SK-N-SH (cell line): ENCODE results near the gene SYT17. TPM values are rescaled to one million over a fixed set of nuclear protein-coding genes. Genes with fewer than 3 reads are reported as not detected.

Experiments
- CTCF ChIA-PET: fragments of 300-600, 350-600 bp; formaldehyde crosslinking; extraction: SDS; loops from one replicate; lab custom pipeline; 2021; lab: Yijun Ruan, JAX
- POLR2A ChIA-PET: fragments of 350-600 bp; sonication (Branson Sonifier 250); formaldehyde crosslinking; extraction: SDS; loops from one replicate; lab custom pipeline; 2020; ENCODE audit warnings: antibody characterized with exemption, inconsistent platforms; lab: Yijun Ruan, JAX
- DNase-seq: peaks from one replicate; pipeline ENCODE4 v3.0.0; 2012
- H2AFZ ChIP-seq: fragments of 200-600 bp; sonication (generic); 2 replicates; pipeline ENCODE4 v1.8.1; 2016; ENCODE audit warnings: antibody characterized with exemption, mild to moderate bottlenecking, low read depth
- H3F3A ChIP-seq: fragments of 200-600 bp; sonication (generic); replicated peaks from 2 replicates; pipeline ENCODE3; 2016; ENCODE audit warnings: antibody characterized with exemption, mild to moderate bottlenecking; ENCODE audit not compliant: insufficient read depth
- H3K27ac ChIP-seq, 2 experiments: fragments of 200-500 bp in 1 of 2; fragments of 200-600 bp in 1 of 2; sonication (Bioruptor generic) in 1 of 2; sonication (generic), shearing (Covaris generic) in 1 of 2; 2 replicates each; pipeline versions ENCODE4 v1.5.1 to v1.6.1; 2014 to 2016; ENCODE audit warnings: low read depth in 2 of 2, inconsistent platforms in 1 of 2, low read length in 1 of 2, mild to moderate bottlenecking in 1 of 2, mixed read lengths in 1 of 2
- H3K27me3 ChIP-seq: fragments of 200-600 bp; sonication (generic), shearing (Covaris generic); 2 replicates; pipeline ENCODE4 v1.6.1; 2016; ENCODE audit warnings: mixed run types; ENCODE audit not compliant: insufficient read depth
- H3K36me3 ChIP-seq, 2 experiments: fragments of 200-500 bp in 1 of 2; fragments of 200-600 bp in 1 of 2; sonication (Bioruptor generic) in 1 of 2; sonication (generic) in 1 of 2; replicated peaks in 1 of 2; 2 replicates each; pipeline versions ENCODE3 to v1.5.1; 2014 to 2016; ENCODE audit warnings: low read length in 1 of 2, mild to moderate bottlenecking in 1 of 2; ENCODE audit not compliant: insufficient read depth in 2 of 2, control insufficient read depth in 1 of 2
- H3K4me1 ChIP-seq, 2 experiments: fragments of 200-500 bp in 1 of 2; fragments of 200-600 bp in 1 of 2; sonication (Bioruptor generic) in 1 of 2; sonication (generic), shearing (Covaris generic) in 1 of 2; 2 replicates each; pipeline versions ENCODE4 v1.5.1 to v1.6.1; 2014 to 2016; ENCODE audit warnings: low read depth in 1 of 2, low read length in 1 of 2, mixed run types in 1 of 2; ENCODE audit not compliant: insufficient read depth in 2 of 2, control insufficient read depth in 1 of 2
- H3K4me2 ChIP-seq: fragments of 200-600 bp; sonication (generic), shearing (Covaris generic); 2 replicates; pipeline ENCODE4 v1.6.1; 2017; ENCODE audit warnings: mixed run types
- H3K4me3 ChIP-seq, 2 experiments: fragments of 200-500 bp in 1 of 2; fragments of 200-600 bp in 1 of 2; sonication (Bioruptor generic) in 1 of 2; sonication (generic), shearing (Covaris generic) in 1 of 2; 2 replicates each; pipeline versions ENCODE4 v1.5.1 to v1.8.1; 2014 to 2016; ENCODE audit warnings: low read depth in 2 of 2, inconsistent platforms in 1 of 2, low read length in 1 of 2, mild to moderate bottlenecking in 1 of 2, mixed read lengths in 1 of 2, moderate library complexity in 1 of 2
- H3K79me2 ChIP-seq: fragments of 200-600 bp; sonication (generic); 2 replicates; pipeline ENCODE4 v1.8.1; 2017; ENCODE audit warnings: mild to moderate bottlenecking; ENCODE audit not compliant: insufficient read depth
- H3K9ac ChIP-seq: fragments of 200-600 bp; sonication (generic); 2 replicates; pipeline ENCODE4 v1.6.1; 2017; ENCODE audit warnings: mixed run types
- H3K9me2 ChIP-seq: fragments of 200-600 bp; sonication (generic); 2 replicates; pipeline ENCODE4 v1.6.1; 2017; ENCODE audit warnings: mixed run types
- H3K9me3 ChIP-seq: fragments of 200-600 bp; sonication (generic); 2 replicates; pipeline ENCODE4 v1.6.1; 2017; ENCODE audit warnings: mixed run types, mild to moderate bottlenecking, moderate library complexity
- H4K20me1 ChIP-seq: fragments of 200-600 bp; sonication (generic); 2 replicates; pipeline ENCODE4 v1.6.1; 2017; ENCODE audit warnings: mild to moderate bottlenecking, mixed run types; ENCODE audit not compliant: insufficient read depth
- CHD2 ChIP-seq: fragments of 150-350 bp; IDR thresholded peaks from 2 replicates; pipeline ENCODE4 v1.6.1; 2018; ENCODE audit warnings: low read length; ENCODE audit not compliant: partially characterized antibody
- EP300 ChIP-seq, 2 experiments: IDR thresholded peaks; 2 replicates each; pipeline versions ENCODE4 v1.4.0 to v1.6.1; 2012; ENCODE audit warnings: borderline replicate concordance in 1 of 2, low read depth in 1 of 2, low read length in 1 of 2
- FOXJ3 ChIP-seq: sonication (generic); formaldehyde crosslinking; IDR thresholded peaks from 2 replicates; pipeline ENCODE4 v1.5.1; 2020; ENCODE audit warnings: mild to moderate bottlenecking, missing genetic modification reagents
- JUND ChIP-seq: IDR thresholded peaks from 2 replicates; pipeline ENCODE4 v1.4.0; 2012
- MEF2A ChIP-seq: IDR thresholded peaks from 2 replicates; pipeline ENCODE4 v1.4.0; 2012; ENCODE audit warnings: low read depth, borderline replicate concordance
- NRF1 ChIP-seq: IDR thresholded peaks from 2 replicates; pipeline ENCODE4 v1.6.1; 2012; ENCODE audit warnings: low read depth, mild to moderate bottlenecking, low read length
- RAD21 ChIP-seq: IDR thresholded peaks from 2 replicates; pipeline ENCODE4 v1.6.1; 2012; ENCODE audit warnings: mild to moderate bottlenecking, low read length
- RFX5 ChIP-seq: IDR thresholded peaks from 2 replicates; pipeline ENCODE4 v1.6.1; 2012; ENCODE audit warnings: mild to moderate bottlenecking, improper control_type of control experiment, low read length
- SMC3 ChIP-seq: IDR thresholded peaks from 2 replicates; pipeline ENCODE4 v1.6.1; 2012; ENCODE audit warnings: low read depth, low read length, improper control_type of control experiment
- TAF1 ChIP-seq: IDR thresholded peaks from 2 replicates; pipeline ENCODE4 v1.6.1; 2012; ENCODE audit warnings: low read depth, mild to moderate bottlenecking, low read length, moderate library complexity, borderline replicate concordance
- TEAD4 ChIP-seq: IDR thresholded peaks from 2 replicates; pipeline ENCODE4 v1.4.0; 2012; ENCODE audit warnings: mild to moderate bottlenecking, borderline replicate concordance; ENCODE audit not compliant: insufficient read depth
- WGBS: methylation state at CpG from one replicate; pipeline ENCODE4 v1.1.6; 2017; ENCODE audit warnings: low lambda C conversion rate; 5-methylcytosine and 5-hydroxymethylcytosine counted together
- polyA plus RNA-seq, 3 experiments: library from polyadenylated mRNA; depleted of rRNA; stranded (reverse); fragments of >200 nt; gene quantifications; 2 replicates each; pipeline ENCODE4 v1.2.3, GENCODE V29; 2012
- TF ChIP-seq, protein P1 (sequence below): fragments of 150-350 bp; IDR thresholded peaks from 2 replicates; pipeline ENCODE4 v1.6.1; 2016; ENCODE audit warnings: mild to moderate bottlenecking, low read depth, low read length
- TF ChIP-seq, protein P2 (sequence below): IDR thresholded peaks from 2 replicates; pipeline ENCODE4 v1.6.1; 2012; ENCODE audit warnings: mild to moderate bottlenecking, low read depth, low read length, moderate library complexity
- TF ChIP-seq, protein P3 (sequence below): IDR thresholded peaks from 2 replicates; pipeline ENCODE4 v1.4.0; 2012; ENCODE audit warnings: low read depth, borderline replicate concordance

SYT17 gene
- polyA plus RNA-seq, 1 of the 3 experiments (the other 2 are of a cell fraction): 0.21 TPM

DNA sequence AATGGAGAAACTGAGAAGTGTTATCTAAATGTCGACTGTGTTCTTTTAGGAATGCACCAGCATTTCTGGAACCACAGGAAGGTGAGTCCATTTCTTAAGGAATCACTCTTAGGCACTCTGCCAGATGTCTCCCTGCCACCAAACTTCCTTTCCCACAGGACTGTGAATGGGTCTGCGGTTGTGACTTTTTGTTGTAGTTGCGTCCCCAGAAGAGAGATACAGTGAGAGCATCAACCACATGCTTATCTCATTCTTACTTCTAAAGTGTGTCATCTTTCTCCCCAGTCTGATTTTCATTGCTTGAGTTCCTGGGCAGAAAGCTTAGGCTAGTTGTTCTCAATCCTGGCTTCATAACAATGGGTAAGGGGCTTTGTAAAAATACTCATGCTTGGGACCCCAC is 40.8 kb upstream of the SYT17 start (continued):
- TF ChIP-seq TAF1: no peak
- TF ChIP-seq, protein P1, sequence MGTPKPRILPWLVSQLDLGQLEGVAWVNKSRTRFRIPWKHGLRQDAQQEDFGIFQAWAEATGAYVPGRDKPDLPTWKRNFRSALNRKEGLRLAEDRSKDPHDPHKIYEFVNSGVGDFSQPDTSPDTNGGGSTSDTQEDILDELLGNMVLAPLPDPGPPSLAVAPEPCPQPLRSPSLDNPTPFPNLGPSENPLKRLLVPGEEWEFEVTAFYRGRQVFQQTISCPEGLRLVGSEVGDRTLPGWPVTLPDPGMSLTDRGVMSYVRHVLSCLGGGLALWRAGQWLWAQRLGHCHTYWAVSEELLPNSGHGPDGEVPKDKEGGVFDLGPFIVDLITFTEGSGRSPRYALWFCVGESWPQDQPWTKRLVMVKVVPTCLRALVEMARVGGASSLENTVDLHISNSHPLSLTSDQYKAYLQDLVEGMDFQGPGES: no peak

DNA sequence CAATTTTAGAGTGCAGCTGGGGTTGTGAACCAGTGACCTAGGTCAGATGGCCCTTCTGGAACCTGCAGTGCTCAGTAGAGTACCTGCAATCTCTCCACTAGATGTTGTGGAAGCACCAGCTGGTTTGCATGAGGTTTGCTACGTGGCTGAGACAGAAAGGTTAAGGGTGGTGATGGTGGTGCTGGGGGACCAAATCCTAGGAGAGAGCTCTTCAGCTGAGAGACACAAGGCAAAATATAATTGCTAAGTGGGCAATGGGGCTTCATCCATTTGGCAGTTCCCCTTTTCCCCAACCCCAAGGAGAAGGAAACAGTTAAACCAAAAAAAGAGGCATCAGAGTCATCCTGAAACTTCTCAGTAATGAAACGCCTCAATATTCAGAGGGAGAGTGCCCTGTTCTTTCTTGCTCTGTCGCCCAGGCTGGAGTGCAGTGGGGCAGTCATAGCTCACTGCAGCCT is 40.3 kb upstream of the SYT17 start:
- H3K4me2 ChIP-seq: no peak overlapping the region
- 0 out of 2 replicates have a peak, but pooled peaks cover 3% of the 10 kb centered on the region for H3K9me3 ChIP-seq
- no peak for TF ChIP-seq RFX5
- no peak for TF ChIP-seq CHD2
- TF ChIP-seq TEAD4: no peak
- no peak for TF ChIP-seq FOXJ3 (CRISPR knock-in tag)
- TF ChIP-seq EP300 (IDR thresholded peaks at IDR 0.05; ENCODE audit: borderline replicate concordance in 1 of 2, low read depth in 1 of 2, low read length in 1 of 2): no peak
- TF ChIP-seq, protein P2, sequence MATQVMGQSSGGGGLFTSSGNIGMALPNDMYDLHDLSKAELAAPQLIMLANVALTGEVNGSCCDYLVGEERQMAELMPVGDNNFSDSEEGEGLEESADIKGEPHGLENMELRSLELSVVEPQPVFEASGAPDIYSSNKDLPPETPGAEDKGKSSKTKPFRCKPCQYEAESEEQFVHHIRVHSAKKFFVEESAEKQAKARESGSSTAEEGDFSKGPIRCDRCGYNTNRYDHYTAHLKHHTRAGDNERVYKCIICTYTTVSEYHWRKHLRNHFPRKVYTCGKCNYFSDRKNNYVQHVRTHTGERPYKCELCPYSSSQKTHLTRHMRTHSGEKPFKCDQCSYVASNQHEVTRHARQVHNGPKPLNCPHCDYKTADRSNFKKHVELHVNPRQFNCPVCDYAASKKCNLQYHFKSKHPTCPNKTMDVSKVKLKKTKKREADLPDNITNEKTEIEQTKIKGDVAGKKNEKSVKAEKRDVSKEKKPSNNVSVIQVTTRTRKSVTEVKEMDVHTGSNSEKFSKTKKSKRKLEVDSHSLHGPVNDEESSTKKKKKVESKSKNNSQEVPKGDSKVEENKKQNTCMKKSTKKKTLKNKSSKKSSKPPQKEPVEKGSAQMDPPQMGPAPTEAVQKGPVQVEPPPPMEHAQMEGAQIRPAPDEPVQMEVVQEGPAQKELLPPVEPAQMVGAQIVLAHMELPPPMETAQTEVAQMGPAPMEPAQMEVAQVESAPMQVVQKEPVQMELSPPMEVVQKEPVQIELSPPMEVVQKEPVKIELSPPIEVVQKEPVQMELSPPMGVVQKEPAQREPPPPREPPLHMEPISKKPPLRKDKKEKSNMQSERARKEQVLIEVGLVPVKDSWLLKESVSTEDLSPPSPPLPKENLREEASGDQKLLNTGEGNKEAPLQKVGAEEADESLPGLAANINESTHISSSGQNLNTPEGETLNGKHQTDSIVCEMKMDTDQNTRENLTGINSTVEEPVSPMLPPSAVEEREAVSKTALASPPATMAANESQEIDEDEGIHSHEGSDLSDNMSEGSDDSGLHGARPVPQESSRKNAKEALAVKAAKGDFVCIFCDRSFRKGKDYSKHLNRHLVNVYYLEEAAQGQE: no peak
- no peak for TF ChIP-seq SMC3
- no peak for TF ChIP-seq RAD21
- no peak for TF ChIP-seq NRF1
- TF ChIP-seq TAF1: no peak
- no peak for TF ChIP-seq JUND
- TF ChIP-seq MEF2A: no peak
- TF ChIP-seq, protein P3, sequence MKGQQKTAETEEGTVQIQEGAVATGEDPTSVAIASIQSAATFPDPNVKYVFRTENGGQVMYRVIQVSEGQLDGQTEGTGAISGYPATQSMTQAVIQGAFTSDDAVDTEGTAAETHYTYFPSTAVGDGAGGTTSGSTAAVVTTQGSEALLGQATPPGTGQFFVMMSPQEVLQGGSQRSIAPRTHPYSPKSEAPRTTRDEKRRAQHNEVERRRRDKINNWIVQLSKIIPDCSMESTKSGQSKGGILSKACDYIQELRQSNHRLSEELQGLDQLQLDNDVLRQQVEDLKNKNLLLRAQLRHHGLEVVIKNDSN: no peak
- TF ChIP-seq, all 33 proteins: peak for 0
- no peak overlapping the region for H3K4me3 ChIP-seq
- H3K27ac ChIP-seq: no peak overlapping the region
- ChIA-PET POLR2A (no interaction called here), CTCF (interaction anchor here (1.0 to 1.2 kb wide), 2 partner anchors 9 to 42 kb away, joined by 3 to 4 read pairs; no protein-coding TSS in a partner anchor)
- H3K9ac ChIP-seq: no peak overlapping the region
- no peak overlapping the region for H2AFZ ChIP-seq
- no peaks in the 10 kb centered on the region for H4K20me1 ChIP-seq
- no peaks in the 10 kb centered on the region for H3K27me3 ChIP-seq
- no peaks in the 10 kb centered on the region for H3K79me2 ChIP-seq
- no peaks in the 10 kb centered on the region for H3K9me2 ChIP-seq
- H3K4me1 ChIP-seq: peaks cover 0 to 40% of the 10 kb centered on the region in 2 experiments; a peak in 2 of 4 replicates
- no peak for DNase-seq
- H3F3A ChIP-seq: peaks cover 10% of the 10 kb centered on the region
- 92% methylated on average over 3 of the region's 3 CpGs for WGBS
- no peaks in the 10 kb centered on the region for H3K36me3 ChIP-seq
